ENCODE results near the gene HIGD2B.
A peak's percentile ranks its signal among the peaks of the same experiment; 100 is the strongest.
"Not testable (repeated sequence)": the region's sequence is repeated elsewhere in the genome, so short reads cannot be mapped to it uniquely, and the experiment has no call there.

The HIGD2B gene

DNA sequence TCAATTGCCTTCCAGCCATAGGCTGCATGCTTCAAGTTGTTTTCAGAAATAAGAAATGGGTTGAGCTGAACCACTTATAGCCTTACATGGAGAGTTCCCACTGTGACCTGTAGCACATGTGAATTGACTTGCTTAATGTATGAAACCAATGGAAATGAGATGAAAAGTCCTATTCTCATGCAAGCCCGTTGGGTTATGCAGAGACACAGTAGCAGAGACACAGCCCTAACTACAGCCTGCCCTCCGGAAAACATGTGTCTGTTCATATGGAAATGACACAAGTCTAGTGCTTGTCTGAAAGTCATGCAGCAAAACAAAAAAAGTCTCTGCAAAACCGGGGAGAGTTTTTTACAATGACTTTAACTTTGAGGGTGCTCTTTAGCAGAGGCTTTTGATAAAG lies 14.5 kb downstream of the HIGD2B start:
- no peak for DNase-seq

- peak; percentile 76 for DNase-seq
Measured at GRCh38 chr15:72670656-72671352, 15.2 kb downstream of the HIGD2B start.

DNA sequence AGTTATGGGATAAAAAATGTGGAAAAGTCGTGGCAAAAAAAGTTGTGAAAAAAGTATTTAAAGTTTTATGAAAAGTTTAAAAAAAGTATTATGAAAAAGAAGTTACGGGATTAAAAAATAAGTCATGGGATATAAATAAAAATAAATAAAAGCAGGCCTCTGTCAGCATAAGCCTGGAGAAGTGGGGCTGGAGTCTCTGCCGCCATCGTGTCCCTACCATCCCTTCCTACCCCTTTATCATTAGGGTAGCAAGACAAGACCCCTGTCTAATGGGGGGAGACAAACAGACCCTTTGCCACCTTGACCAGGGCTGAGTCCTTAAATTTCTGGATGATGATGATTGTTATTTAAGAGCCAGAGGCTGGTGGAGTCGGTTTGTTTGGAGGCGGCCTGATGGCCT lies 16.2 kb downstream of the HIGD2B start:
- not testable (repeated sequence) for DNase-seq

- DNase-seq: not testable (repeated sequence)
Measured at GRCh38 chr15:72665706-72666105, 20.3 kb downstream of the HIGD2B start.

DNA sequence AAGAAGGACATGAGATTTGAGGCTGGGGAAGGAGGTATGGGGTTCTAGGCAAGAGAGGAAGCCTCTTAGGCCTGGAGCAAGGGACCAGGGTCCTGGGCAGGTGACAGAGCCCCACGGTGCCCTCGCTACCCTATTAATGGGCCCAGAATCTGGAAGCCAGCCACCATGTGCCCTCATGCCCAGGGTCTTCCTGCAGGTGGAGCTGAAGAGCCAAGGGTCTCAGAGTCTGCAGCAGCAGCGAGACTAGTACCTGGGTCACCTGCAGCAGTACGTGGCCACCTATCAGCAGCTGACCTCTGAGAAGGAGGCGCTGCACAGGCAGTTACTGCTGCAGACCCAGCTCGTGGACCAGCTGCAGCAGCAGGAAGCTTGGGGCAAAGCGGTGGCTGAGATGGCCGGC lies 22.1 kb downstream of the HIGD2B start:
- not testable (repeated sequence) for DNase-seq

DNA sequence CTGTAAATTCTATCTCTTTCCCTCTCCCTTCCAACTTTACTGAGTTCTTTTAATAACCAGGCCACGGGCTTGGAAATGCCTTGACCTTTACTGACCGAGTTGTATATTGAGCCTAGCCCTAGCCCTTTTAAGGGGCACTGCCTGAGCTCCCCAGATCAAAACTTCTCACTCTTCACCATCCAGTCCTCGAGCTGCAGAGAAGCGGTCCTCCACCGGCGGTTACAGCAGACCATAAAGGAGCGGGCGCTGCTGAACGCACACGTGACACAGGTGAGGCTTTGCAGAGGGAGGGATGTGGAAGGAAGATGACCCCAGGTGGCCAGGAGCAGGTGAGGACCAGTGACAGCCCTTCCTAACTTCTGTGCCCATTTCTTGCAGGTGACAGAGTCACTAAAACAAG lies 24.9 kb downstream of the HIGD2B start:
- not testable (repeated sequence) for DNase-seq

DNA sequence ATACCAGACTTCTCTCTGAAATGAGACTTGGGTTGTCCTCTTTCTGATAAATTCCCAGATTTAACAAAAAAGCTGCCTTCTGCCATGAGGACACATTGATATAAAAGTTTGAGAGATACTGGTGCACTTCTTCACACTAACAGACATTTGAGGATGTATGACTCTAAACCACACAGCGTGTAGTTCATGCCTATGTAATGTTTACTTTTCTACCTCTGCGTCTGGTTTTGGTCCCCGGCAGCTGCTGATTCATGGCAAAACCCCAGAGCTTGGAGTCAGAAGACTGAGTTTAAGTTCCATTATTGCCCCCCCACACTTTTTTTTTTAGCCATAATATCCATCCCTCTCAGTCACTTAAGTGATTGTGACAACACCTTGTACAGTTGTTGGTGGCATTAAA lies 30.0 kb downstream of the HIGD2B start:
- not testable (repeated sequence) for DNase-seq

DNA sequence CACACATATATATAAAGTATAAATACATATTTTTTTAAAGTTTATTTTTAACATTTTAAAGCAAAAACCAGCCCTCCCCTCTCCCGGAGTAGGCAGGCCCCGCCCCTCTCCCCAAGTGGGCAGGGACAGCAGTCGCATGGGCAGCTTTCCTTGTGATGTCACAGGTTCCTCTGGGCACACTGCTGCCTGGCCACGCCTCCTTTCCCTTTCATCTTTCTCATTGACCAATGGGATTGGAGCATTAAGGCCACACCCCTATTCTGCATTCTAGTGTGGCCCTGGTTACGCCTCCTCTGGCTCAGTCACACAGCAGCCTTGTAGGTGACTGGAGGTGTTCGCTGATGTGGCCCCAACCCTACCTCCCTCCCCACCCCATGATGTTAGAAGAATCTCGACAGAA lies 31.6 kb downstream of the HIGD2B start, which contains the start of gene GOLGA6B:
Gene GOLGA6B (plus strand): TSS at position 301 of the 400 bp plus-strand sequence. CDS start 41 bp downstream, at position 342.
- not testable (repeated sequence) for DNase-seq

DNA sequence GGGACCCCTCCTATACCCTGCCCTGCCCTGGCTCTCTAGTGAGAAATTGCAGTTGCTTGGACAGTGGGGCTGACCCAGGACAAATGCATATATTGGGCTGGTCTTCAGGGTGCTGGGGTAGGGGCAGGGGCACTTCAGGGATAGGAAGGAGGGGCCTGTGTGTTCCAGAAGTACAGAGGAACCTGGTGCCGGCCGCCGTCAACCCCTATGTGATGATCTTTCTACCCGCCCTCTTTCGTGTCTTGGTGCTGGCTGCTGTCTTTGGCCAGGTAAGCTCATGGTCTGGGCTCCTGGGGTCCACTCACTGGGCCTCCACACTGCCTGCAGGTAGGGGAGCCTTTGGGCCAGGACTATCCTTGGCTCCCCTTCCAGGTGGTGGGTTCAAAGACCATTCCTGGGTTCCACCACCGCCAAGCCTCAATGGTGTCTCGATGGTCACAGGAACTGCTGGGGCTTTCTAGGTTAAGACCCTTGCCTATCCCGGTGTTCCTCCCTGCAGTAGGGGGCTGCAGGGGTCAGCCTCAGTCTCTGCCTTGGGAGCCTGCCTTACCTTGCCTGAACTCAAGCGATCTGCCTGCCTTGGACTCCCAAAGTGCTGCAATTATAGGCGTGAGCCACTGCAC lies 37.2 kb downstream of the HIGD2B start:
- not testable (repeated sequence) for DNase-seq

- not testable (repeated sequence) for DNase-seq
Measured at GRCh38 chr15:72642271-72642670, 43.7 kb downstream of the HIGD2B start.

DNA sequence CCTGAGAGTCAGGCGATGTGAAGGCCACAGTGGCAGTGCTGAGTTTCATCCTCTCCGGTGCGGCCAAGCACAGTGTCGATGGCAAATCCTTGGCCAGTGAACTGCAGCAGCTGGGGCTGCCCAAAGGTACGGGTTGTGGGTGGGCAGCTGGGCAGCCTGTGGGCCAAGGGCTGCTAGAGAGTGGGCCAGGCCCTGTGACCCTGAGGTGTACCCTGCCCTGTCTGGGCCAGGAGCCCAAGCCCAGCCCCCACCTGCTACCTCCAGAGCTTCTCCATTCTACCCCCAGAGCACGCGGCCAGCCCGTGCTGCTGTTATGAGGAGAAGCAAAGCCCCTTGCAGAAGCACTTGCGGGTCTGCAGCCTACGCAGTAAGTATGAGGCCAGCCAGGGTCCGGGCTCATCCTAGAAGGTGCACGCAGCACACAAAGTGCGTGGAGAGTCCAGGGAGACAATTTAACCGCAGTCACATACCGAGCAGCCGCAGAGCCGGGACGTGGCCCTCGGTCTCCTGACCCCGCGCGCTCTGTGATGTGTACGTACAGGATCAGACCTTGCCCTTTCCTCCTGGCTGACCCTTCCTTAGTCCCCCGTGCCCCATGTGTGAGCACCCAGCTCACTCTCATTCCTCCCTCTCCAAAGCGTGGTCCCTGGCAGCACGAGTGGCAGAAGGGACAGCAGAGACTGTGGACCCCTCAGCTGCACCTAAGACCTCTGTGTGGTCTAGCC lies 46.1 kb downstream of the HIGD2B start:
- DNase-seq: not testable (repeated sequence)

DNA sequence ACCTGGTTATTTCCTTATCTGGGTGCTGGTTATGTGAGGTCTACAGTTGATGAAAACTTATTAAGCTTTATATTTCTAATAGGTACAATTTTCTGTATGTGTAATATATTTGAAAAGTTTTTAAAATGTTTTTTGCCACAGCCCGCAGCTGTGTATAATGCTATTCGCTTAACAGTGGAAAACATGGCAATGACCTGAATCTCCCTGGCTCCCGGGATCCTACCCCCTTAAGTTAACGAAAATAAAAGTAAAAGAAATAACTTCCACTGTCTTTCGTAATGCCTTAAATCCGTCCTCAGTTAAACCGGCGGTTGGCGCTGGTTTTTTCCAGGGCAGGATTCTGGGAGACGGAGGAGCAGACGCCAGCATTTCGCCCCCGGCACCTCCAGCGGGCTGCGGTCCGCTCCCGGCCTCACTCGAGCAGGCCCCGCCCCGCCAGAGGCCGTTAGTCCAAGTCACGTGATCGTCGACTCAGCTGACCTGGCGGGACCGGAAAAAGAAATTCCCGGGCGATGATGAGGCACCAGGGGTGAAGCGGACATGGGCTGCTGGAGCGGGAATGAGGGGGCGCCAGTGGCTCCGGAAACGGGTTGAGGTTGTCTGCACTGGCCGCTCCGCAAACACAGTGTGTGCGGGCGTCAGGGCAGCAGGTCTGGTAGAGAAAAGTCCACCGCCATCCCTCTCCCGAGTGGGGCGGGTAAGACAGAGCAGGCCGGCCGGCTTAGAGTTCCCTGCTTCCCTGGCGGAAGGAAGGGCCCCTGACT lies 49.3 kb downstream of the HIGD2B start:
- peak; percentile 68 for DNase-seq

DNA sequence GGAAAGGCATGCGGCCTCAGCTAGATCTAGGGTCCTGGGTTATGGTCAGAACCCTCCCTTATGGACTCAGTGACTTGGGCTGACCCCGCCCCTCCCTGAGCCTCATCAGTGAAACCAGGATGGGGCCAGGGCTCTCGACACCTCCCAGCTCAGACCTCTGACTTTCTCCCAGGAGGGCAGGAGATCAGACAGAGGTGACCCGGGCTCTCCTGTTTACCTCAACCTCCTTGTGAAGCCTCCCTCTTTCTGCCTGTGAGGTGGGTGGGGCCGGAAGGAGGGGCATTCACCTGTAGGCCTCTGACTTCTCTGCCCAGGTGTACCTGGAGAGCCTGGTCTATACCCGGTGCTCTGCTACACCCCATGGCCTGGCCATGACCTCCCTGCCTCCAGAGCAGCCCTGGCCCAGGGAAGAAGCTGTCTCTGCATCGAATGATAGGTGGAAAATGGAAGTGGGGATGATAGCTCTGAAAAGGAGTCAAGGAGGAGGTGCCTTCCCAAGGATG lies 56.9 kb downstream of the HIGD2B start:
- DNase-seq: not testable (repeated sequence)

GRCh38 chr15:72628249-72629067 lies 57.5 kb downstream of the HIGD2B start:
- DNase-seq: not testable (repeated sequence)

DNA sequence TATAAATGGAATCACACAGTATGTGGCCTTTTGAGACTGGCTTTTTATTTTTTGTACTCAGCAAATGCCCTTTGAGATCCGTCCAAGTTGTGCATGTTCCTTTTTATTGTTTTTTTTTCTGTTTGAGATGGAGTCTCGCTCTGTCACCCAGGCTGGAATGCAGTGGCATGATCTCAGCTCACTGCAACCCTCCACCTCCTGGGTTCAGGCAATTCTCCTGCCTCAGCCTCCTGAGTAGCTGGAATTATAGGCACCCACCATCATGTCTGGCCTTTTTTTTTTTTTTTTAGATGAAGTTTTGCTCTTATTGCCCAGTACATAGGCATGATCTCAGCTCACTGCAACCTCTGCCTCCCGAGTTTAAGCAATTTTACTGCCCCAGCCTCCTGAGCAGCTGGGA lies 59.8 kb downstream of the HIGD2B start:
- DNase-seq: not testable (repeated sequence)

All from CD4-positive, alpha-beta T cell treated with Interleukin-21 for 1 hour (primary cell).